Chondrocyte (in vitro differentiated cells): Measurements from ENCODE around the gene NRXN3. TPM values are rescaled to one million over a fixed set of nuclear protein-coding genes. Genes with fewer than 3 reads are reported as not detected.
A peak's percentile ranks its signal among the peaks of the same experiment; 100 is the strongest.

Source experiments
- DNase-seq: peaks from one replicate; pipeline ENCODE4 v3.0.0; 2021; ENCODE audit warnings: mixed read lengths, low spot score
- H3K27ac Mint-ChIP-seq: one replicate; pipeline ENCODE4 v1.8.0; 2021; ENCODE audit warnings: mild to moderate bottlenecking, moderate library complexity, mixed read lengths; ENCODE audit not compliant: unreplicated experiment
- H3K27me3 Mint-ChIP-seq: 2 replicates; pipeline ENCODE4 v1.8.0; 2021; ENCODE audit warnings: low read depth, mixed read lengths
- H3K36me3 Mint-ChIP-seq: 2 replicates; pipeline ENCODE4 v1.8.0; 2021; ENCODE audit warnings: low read depth, mixed read lengths
- H3K4me1 Mint-ChIP-seq: 2 replicates; pipeline ENCODE4 v1.8.0; 2021; ENCODE audit warnings: low read depth, mild to moderate bottlenecking, mixed read lengths
- H3K4me3 Mint-ChIP-seq: one replicate; pipeline ENCODE4 v1.8.0; 2021; ENCODE audit warnings: mild to moderate bottlenecking, moderate library complexity, mixed read lengths; ENCODE audit not compliant: unreplicated experiment
- H3K9me3 Mint-ChIP-seq: 2 replicates; pipeline ENCODE4 v1.8.0; 2021; ENCODE audit warnings: low read depth, mixed read lengths
- CTCF ChIP-seq: fragments of 200-600 bp; sonication (generic); IDR thresholded peaks from 2 replicates; pipeline ENCODE4 v1.5.0; 2021; ENCODE audit warnings: antibody characterized with exemption, mild to moderate bottlenecking, moderate library complexity
- total RNA-seq: library from RNA; stranded (reverse); gene quantifications from 3 replicates; pipeline ENCODE4 v1.2.1, GENCODE V29; 2021

The NRXN3 gene
- total RNA-seq, 1 donor from 2014 or later: 7.9 TPM

DNA sequence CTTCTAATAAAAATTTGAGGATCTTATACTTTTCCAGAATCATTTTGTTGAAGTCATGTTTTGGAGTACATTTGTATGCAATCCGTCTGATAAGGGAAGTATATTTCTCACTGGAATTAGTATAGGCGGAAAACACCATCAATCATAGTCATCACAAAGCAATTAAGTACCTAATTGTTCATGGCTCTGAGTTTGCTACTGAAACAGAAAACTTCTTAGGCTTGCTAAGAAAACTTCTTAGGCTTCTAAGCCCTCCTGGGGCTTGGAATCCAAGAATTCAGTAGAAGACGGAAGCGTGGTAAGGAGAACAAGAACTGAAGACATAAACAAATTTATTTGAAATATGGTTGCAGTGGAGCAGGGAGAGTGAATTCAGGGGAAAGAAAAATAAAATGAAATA, 1404.9 kb downstream of the NRXN3 start:
- Mint-ChIP-seq H3K27me3 (no peaks in the 10 kb centered on the region), H3K4me3 (no peak overlapping the region), H3K9me3 (no peaks in the 10 kb centered on the region), H3K36me3 (no peaks in the 10 kb centered on the region), H3K4me1 (peaks cover 31% of the 10 kb centered on the region), H3K27ac (no peak overlapping the region)
- no peak for DNase-seq
- TF ChIP-seq CTCF: no peak

DNA sequence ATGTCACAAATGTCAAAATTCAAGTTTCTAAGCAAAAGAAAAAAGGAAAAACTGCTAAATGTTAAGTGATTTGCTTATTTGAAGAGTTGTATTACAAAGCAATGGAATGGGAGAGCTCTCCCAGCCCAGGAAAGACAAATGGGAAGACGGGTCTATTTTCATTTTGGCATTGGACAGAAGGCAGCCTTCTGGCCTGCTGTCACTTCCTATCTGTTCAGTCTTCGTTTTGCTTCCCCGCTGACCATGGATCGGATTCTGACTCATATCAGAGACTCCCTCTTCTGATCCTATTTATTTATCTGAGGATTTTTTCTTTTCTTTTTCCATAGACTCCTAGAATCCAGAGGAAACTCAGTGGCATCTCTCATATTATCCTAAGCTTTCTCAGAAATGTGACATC, 1406.3 kb downstream of the NRXN3 start:
- H3K4me3 Mint-ChIP-seq: no peak overlapping the region
- no peaks in the 10 kb centered on the region for H3K36me3 Mint-ChIP-seq
- DNase-seq: no peak
- no peaks in the 10 kb centered on the region for H3K27me3 Mint-ChIP-seq
- H3K27ac Mint-ChIP-seq: peak overlapping the region; percentile 37
- no peaks in the 10 kb centered on the region for H3K9me3 Mint-ChIP-seq
- no peak for TF ChIP-seq CTCF
- peaks cover 45% of the 10 kb centered on the region for H3K4me1 Mint-ChIP-seq

- peak overlapping the region; percentile 59 for H3K27ac Mint-ChIP-seq
- no peaks in the 10 kb centered on the region for H3K27me3 Mint-ChIP-seq
- TF ChIP-seq CTCF: no peak
Observed at GRCh38 chr14:79578470-79578869, 1408.3 kb downstream of the NRXN3 start.

DNA sequence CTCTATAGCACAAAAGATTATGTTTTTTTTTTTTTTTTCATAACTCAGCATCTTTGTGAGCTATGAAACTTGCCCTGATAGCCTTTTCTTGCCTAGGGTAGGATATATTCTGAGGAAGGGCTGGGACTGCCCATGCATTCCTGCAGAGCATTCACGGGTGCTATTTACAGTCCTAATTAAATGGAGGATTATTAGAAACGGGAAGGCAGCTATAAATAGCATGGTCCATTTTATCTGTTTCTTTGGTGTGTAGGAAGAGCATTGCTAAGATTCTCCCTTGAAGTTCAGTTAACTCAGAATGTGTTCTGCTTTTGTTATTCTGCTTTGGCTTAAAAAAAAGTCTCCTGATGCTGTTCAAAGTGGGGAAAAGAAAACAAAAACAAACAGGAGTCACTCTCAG, 1410.2 kb downstream of the NRXN3 start:
- DNase-seq: no peak
- H3K4me3 Mint-ChIP-seq: no peak overlapping the region
- no peaks in the 10 kb centered on the region for H3K27me3 Mint-ChIP-seq
- peaks cover 69% of the 10 kb centered on the region for H3K4me1 Mint-ChIP-seq
- no peaks in the 10 kb centered on the region for H3K36me3 Mint-ChIP-seq
- H3K9me3 Mint-ChIP-seq: no peaks in the 10 kb centered on the region
- no peak overlapping the region for H3K27ac Mint-ChIP-seq
- TF ChIP-seq CTCF: no peak

More at GRCh38 chr14:79578470-79578869, 1408.3 kb downstream of the NRXN3 start:
- Mint-ChIP-seq H3K4me3 (no peak overlapping the region), H3K9me3 (no peaks in the 10 kb centered on the region), H3K4me1 (peaks cover 55% of the 10 kb centered on the region), H3K36me3 (no peaks in the 10 kb centered on the region)
- no peak for DNase-seq

DNA sequence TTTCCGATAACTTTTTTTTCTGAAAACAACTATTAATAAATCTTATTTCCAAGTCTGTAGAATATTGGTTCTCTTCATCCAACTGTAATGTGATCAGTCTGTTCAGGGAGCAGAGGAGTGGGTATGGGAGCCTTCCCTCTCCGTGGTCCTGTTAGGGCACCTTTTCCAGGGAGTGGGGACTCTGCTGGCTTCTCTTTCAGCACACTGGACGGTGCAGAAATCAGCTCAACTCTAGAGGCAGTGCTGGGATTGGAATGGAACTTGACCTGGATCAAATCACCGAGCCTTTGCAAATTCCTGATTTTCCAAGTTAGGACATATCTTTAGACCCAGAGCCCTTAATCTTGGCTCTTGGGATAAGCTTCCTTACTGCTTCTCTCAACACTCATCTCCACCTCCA, 1410.7 kb downstream of the NRXN3 start:
- no peak for TF ChIP-seq CTCF
- DNase-seq: no peak
- Mint-ChIP-seq H3K27ac (no peak overlapping the region), H3K27me3 (no peaks in the 10 kb centered on the region), H3K36me3 (no peaks in the 10 kb centered on the region), H3K4me3 (no peak overlapping the region), H3K4me1 (peaks cover 73% of the 10 kb centered on the region), H3K9me3 (no peaks in the 10 kb centered on the region)
